Endothelial cell of umbilical vein (primary cell): ENCODE measurements around the gene LMO1. TPM values are rescaled to one million over a fixed set of nuclear protein-coding genes. Genes with fewer than 3 reads are reported as not detected.

ENCODE experiments used
- BruUV-seq: library from RNA; stranded (reverse); fragments of 400-500 nt; replicated peaks from 2 replicates; lab custom pipeline; 2021; lab: Mats Ljungman, UMichigan
- CTCF ChIA-PET: fragments of 300-600, 350-600 bp; sonication (Branson Sonifier 250); formaldehyde crosslinking; loops from one replicate; lab custom pipeline; 2021; ENCODE audit warnings: antibody characterized with exemption, inconsistent platforms; lab: Charles Lee
- POLR2A ChIA-PET: fragments of 300-600, 350-600 bp; sonication (Branson Sonifier 250); formaldehyde crosslinking; loops from one replicate; lab custom pipeline; 2021; ENCODE audit warnings: antibody characterized with exemption, inconsistent platforms; lab: Charles Lee
- DNase-seq: peaks from one replicate; pipeline ENCODE4 v3.0.0-alpha.2; 2011; ENCODE audit warnings: low read depth, low spot score
- FAIRE-seq: peaks from 2 replicates; lab custom pipeline; 2011; peaks lifted over from hg19 to GRCh38; lab: Jason Lieb, UNC
- H2AFZ ChIP-seq: 2 replicates; pipeline ENCODE4 v1.6.0; 2012; ENCODE audit warnings: low read depth, low read length, control low read depth, inconsistent platforms
- H3K27ac ChIP-seq: 2 replicates; pipeline ENCODE4 v1.5.1; 2011; ENCODE audit warnings: low read depth, mild to moderate bottlenecking, control low read depth, low read length, moderate library complexity; ENCODE audit not compliant: insufficient read depth
- H3K27me3 ChIP-seq, 2 experiments: 2 replicates each; pipeline versions ENCODE4 v1.6.0 to v1.6.1; 2011; ENCODE audit warnings: low read length in 2 of 2, mixed read lengths in 1 of 2; ENCODE audit not compliant: control insufficient read depth in 2 of 2, insufficient read depth in 2 of 2
- H3K36me3 ChIP-seq, 2 experiments: 2 replicates in 1 of 2; 3 replicates in 1 of 2; pipeline ENCODE4 v1.5.1; 2011; ENCODE audit warnings: low read length in 2 of 2, mild to moderate bottlenecking in 1 of 2, moderate library complexity in 1 of 2; ENCODE audit not compliant: control insufficient read depth in 2 of 2, insufficient read depth in 2 of 2; ENCODE audit errors: extremely low read depth in 1 of 2
- H3K4me1 ChIP-seq: 3 replicates; pipeline ENCODE4 v1.5.1; 2011; ENCODE audit warnings: mild to moderate bottlenecking, low read length; ENCODE audit not compliant: control insufficient read depth, insufficient read depth; ENCODE audit errors: extremely low read depth
- H3K4me2 ChIP-seq: 2 replicates; pipeline ENCODE4 v1.6.1; 2011; ENCODE audit warnings: low read length, control low read depth, mixed read lengths; ENCODE audit not compliant: insufficient read depth
- H3K4me3 ChIP-seq, 3 experiments: fragments of 200-600 bp in 1 of 3; sonication (generic), shearing (Covaris generic) in 1 of 3; replicated peaks in 1 of 3; 2 replicates each; pipeline ENCODE4 v1.5.1; 2011 to 2016; ENCODE audit warnings: control low read depth in 3 of 3, low read length in 3 of 3, mild to moderate bottlenecking in 2 of 3, inconsistent platforms in 1 of 3, low read depth in 1 of 3, moderate library complexity in 1 of 3; ENCODE audit not compliant: insufficient read depth in 1 of 3
- H3K79me2 ChIP-seq: 2 replicates; pipeline ENCODE4 v1.6.0; 2012; ENCODE audit warnings: low read length, inconsistent platforms; ENCODE audit not compliant: control insufficient read depth, insufficient read depth
- H3K9ac ChIP-seq: replicated peaks from 2 replicates; pipeline ENCODE3; 2011; ENCODE audit warnings: low read length, control low read depth; ENCODE audit not compliant: insufficient read depth; ENCODE audit errors: extremely low read depth
- H3K9me1 ChIP-seq: replicated peaks from 3 replicates; pipeline ENCODE4 v1.6.0; 2011; ENCODE audit warnings: mild to moderate bottlenecking, low read length; ENCODE audit not compliant: control insufficient read depth, insufficient read depth; ENCODE audit errors: extremely low read depth
- H3K9me3 ChIP-seq: replicated peaks from 2 replicates; pipeline ENCODE4 v1.5.1; 2012; ENCODE audit warnings: low read length, inconsistent platforms; ENCODE audit not compliant: control insufficient read depth, insufficient read depth
- H4K20me1 ChIP-seq: replicated peaks from 2 replicates; pipeline ENCODE3; 2011; ENCODE audit warnings: mild to moderate bottlenecking, low read length; ENCODE audit not compliant: control insufficient read depth, insufficient read depth; ENCODE audit errors: extremely low read depth
- CTCF ChIP-seq, 2 donors: IDR thresholded peaks; 1 replicate in 1 of 2; 2 replicates in 1 of 2; pipeline ENCODE4 v1.5.1; 2011; ENCODE audit warnings: low read length in 2 of 2, mild to moderate bottlenecking in 2 of 2, moderate library complexity in 2 of 2, control low read depth in 1 of 2, inconsistent platforms in 1 of 2, low read depth in 1 of 2; ENCODE audit not compliant: insufficient read depth in 1 of 2; ENCODE audit errors: extremely low read depth in 1 of 2
- EZH2 ChIP-seq: IDR thresholded peaks from 2 replicates; pipeline ENCODE4 v1.6.1; 2012; ENCODE audit warnings: borderline replicate concordance, low read depth, mild to moderate bottlenecking, moderate library complexity, low read length, inconsistent platforms; ENCODE audit not compliant: severe bottlenecking
- FOS ChIP-seq: IDR thresholded peaks from 2 replicates; pipeline ENCODE4 v1.6.1; 2011; ENCODE audit warnings: mild to moderate bottlenecking, low read length, moderate library complexity, borderline replicate concordance; ENCODE audit not compliant: insufficient read depth
- GATA2 ChIP-seq: IDR thresholded peaks from 2 replicates; pipeline ENCODE4 v1.7.0; 2011; ENCODE audit warnings: low read depth, mild to moderate bottlenecking, moderate library complexity, mixed read lengths, low read length; ENCODE audit not compliant: insufficient read length, insufficient read depth
- JUN ChIP-seq: IDR thresholded peaks from 2 replicates; pipeline ENCODE4 v1.6.1; 2011; ENCODE audit warnings: borderline replicate concordance, low read depth; ENCODE audit not compliant: insufficient read length, insufficient read depth
- MAX ChIP-seq: IDR thresholded peaks from 2 replicates; pipeline ENCODE4 v1.6.1; 2011; ENCODE audit not compliant: insufficient read depth, insufficient read length
- MYC ChIP-seq: IDR thresholded peaks from one replicate; pipeline ENCODE4 v1.6.1; 2011; ENCODE audit warnings: mild to moderate bottlenecking, low read depth, low read length
- POLR2A ChIP-seq: IDR thresholded peaks from 2 replicates; pipeline ENCODE4 v1.6.1; 2012; ENCODE audit warnings: low read depth, mild to moderate bottlenecking, control low read depth, low read length
- POLR2AphosphoS5 ChIP-seq: IDR thresholded peaks from 2 replicates; pipeline ENCODE4 v1.6.1; 2012; ENCODE audit warnings: low read depth, mild to moderate bottlenecking, control low read depth, low read length, moderate library complexity; ENCODE audit not compliant: insufficient read depth
- dilution Hi-C: fragments of 300-500 bp; cut with MboI; formaldehyde crosslinking; loops from one replicate; pipeline ENCODE4 v1.15.0; 2019; ENCODE audit warnings: low sequenced_read_pairs; ENCODE audit not compliant: extremely low pct_ligation_motif_present
- intact Hi-C: fragments of 100-400 bp; cut with micrococcal nuclease; formaldehyde crosslinking; loops from one replicate; pipeline ENCODE4 v1.10.0; 2022
- polyA plus RNA-seq, 4 experiments: library from polyadenylated mRNA; depleted of rRNA in 3 of 4; stranded (reverse) in 3 of 4; unstranded in 1 of 4; fragments of >200 nt; gene quantifications; 2 replicates each; pipeline versions ENCODE4 v1.2.1 to v1.2.3, GENCODE V29; 2011 to 2012; ENCODE audit warnings: missing spikeins in 1 of 4
- total RNA-seq: library from RNA; stranded (reverse); gene quantifications from 2 replicates; pipeline ENCODE4 v1.2.3, GENCODE V29; 2021

The LMO1 gene
- total and polyA plus RNA-seq, 2 donors (not counting 3 experiments of a cell fraction or from before 2014, with no cell fraction given) = not detected

GRCh38 chr11:8207080-8208000 is 56.3 kb downstream of the LMO1 start:
- peak overlapping the region in 1 of 3 experiments; percentile 9 for H3K4me3 ChIP-seq
- no peak for TF ChIP-seq JUN
- no peak for TF ChIP-seq POLR2A
- TF ChIP-seq MAX = no peak
- TF ChIP-seq CTCF (IDR thresholded peaks at IDR 0.05; ENCODE audit: extremely low read depth in 1 of 2, insufficient read depth in 1 of 2, low read depth in 1 of 2, low read length in 2 of 2) = no peak
- TF ChIP-seq EZH2 = no peak
- no peak for TF ChIP-seq MYC
- no peak for TF ChIP-seq GATA2
- TF ChIP-seq FOS = no peak
- TF ChIP-seq POLR2AphosphoS5 = no peak
- H4K20me1 ChIP-seq = no peaks in the 10 kb centered on the region
- no peak overlapping the region for H3K9ac ChIP-seq
- peaks cover 8 to 15% of the 10 kb centered on the region in 2 experiments for H3K27me3 ChIP-seq
- ChIA-PET POLR2A (no interaction called here), CTCF (interaction anchor here (1.0 to 1.7 kb wide), 10 partner anchors 10 to 359 kb away, joined by 3 to 9 read pairs (median 4); partner anchors contain the start of gene LMO1)
- H3K9me3 ChIP-seq = no peaks in the 10 kb centered on the region
- H3K36me3 ChIP-seq = no peaks in the 10 kb centered on the region
- no TSS peak for BruUV-seq
- H3K79me2 ChIP-seq = no peaks in the 10 kb centered on the region
- FAIRE-seq (peak; percentile 49), DNase-seq (no peak)
- H3K27ac ChIP-seq = no peak overlapping the region
- dilution Hi-C loops = no loop called here
- peak overlapping the region; percentile 5 for H2AFZ ChIP-seq
- no peaks in the 10 kb centered on the region for H3K9me1 ChIP-seq
- H3K4me1 ChIP-seq = peaks cover 12% of the 10 kb centered on the region
- intact Hi-C loops = loop anchor here (5.0 kb wide), 1 partner anchor 55 kb away; the partner anchor contains the start of gene LMO1
- peak overlapping the region; percentile 50 for H3K4me2 ChIP-seq
